GM23248 (cell line): ENCODE data around the gene MACIR. TPM values are rescaled to one million over a fixed set of nuclear protein-coding genes. Genes with fewer than 3 reads are reported as not detected.
"Not testable (repeated sequence)": the region's sequence is repeated elsewhere in the genome, so short reads cannot be mapped to it uniquely, and the experiment has no call there.

Experiments
- DNase-seq: peaks from one replicate; pipeline ENCODE4 v3.0.0-alpha.2; 2015
- H2AFZ ChIP-seq: fragments of 200-600 bp; sonication (generic); 2 replicates; pipeline ENCODE4 v1.6.1; 2016; ENCODE audit warnings: antibody characterized with exemption
- H3F3A ChIP-seq: fragments of 200-600 bp; sonication (generic); 2 replicates; pipeline ENCODE4 v1.6.1; 2016; ENCODE audit warnings: mild to moderate bottlenecking, antibody characterized with exemption, mixed run types; ENCODE audit not compliant: insufficient read depth
- H3K27ac ChIP-seq: fragments of 200-600 bp; sonication (generic); 2 replicates; pipeline ENCODE4 v1.5.1; 2016; ENCODE audit warnings: mild to moderate bottlenecking
- H3K27me3 ChIP-seq: fragments of 200-600 bp; sonication (generic); replicated peaks from 2 replicates; pipeline ENCODE4 v1.6.1; 2016; ENCODE audit warnings: mild to moderate bottlenecking; ENCODE audit not compliant: insufficient read depth
- H3K36me3 ChIP-seq: fragments of 200-600 bp; sonication (generic); 2 replicates; pipeline ENCODE4 v1.6.1; 2016; ENCODE audit warnings: low read depth, mild to moderate bottlenecking
- H3K4me1 ChIP-seq: fragments of 200-600 bp; sonication (generic); 2 replicates; pipeline ENCODE4 v1.6.1; 2016; ENCODE audit warnings: mild to moderate bottlenecking; ENCODE audit not compliant: insufficient read depth
- H3K4me2 ChIP-seq: fragments of 200-600 bp; sonication (generic); one replicate; pipeline ENCODE4 v1.6.1; 2016; ENCODE audit warnings: mild to moderate bottlenecking; ENCODE audit not compliant: unreplicated experiment
- H3K4me3 ChIP-seq: fragments of 200-600 bp; sonication (generic); 2 replicates; pipeline ENCODE4 v1.5.1; 2016; ENCODE audit warnings: mild to moderate bottlenecking
- H3K79me2 ChIP-seq: fragments of 200-600 bp; sonication (generic); 2 replicates; pipeline ENCODE4 v1.6.1; 2016; ENCODE audit warnings: mild to moderate bottlenecking; ENCODE audit not compliant: insufficient read depth
- H3K9ac ChIP-seq: fragments of 200-600 bp; sonication (generic); 2 replicates; pipeline ENCODE4 v1.6.1; 2016; ENCODE audit warnings: mild to moderate bottlenecking
- H3K9me2 ChIP-seq: fragments of 200-600 bp; sonication (generic); 2 replicates; pipeline ENCODE4 v1.6.1; 2016; ENCODE audit warnings: mixed run types, mild to moderate bottlenecking, moderate library complexity; ENCODE audit not compliant: insufficient read depth
- H3K9me3 ChIP-seq: fragments of 200-600 bp; sonication (generic); one replicate; pipeline ENCODE4 v1.6.1; 2017; ENCODE audit warnings: low read depth
- H4K20me1 ChIP-seq: fragments of 200-600 bp; sonication (generic); 2 replicates; pipeline ENCODE4 v1.6.0; 2016; ENCODE audit not compliant: insufficient read depth
- EZH2 ChIP-seq: fragments of 200-600 bp; sonication (generic); IDR thresholded peaks from 2 replicates; pipeline ENCODE4 v1.6.1; 2018; ENCODE audit warnings: antibody characterized with exemption, mild to moderate bottlenecking; ENCODE audit not compliant: insufficient read depth, poor library complexity, severe bottlenecking
- EZH2phosphoT487 ChIP-seq: fragments of 200-600 bp; sonication (generic); IDR thresholded peaks from 2 replicates; pipeline ENCODE4 v1.6.1; 2018; ENCODE audit warnings: antibody characterized with exemption, moderate library complexity, mild to moderate bottlenecking, low read depth; ENCODE audit not compliant: insufficient read depth
- WGBS, 2 experiments: methylation state at CpG; one replicate each; pipeline ENCODE4 v1.1.6; 2015 to 2017; ENCODE audit warnings: low lambda C conversion rate in 2 of 2, low coverage in 1 of 2; ENCODE audit errors: missing lambda C conversion rate in 2 of 2; 5-methylcytosine and 5-hydroxymethylcytosine counted together
- in situ Hi-C: fragments of 300-500 bp; cut with MboI; formaldehyde crosslinking; loops from 2 replicates; pipeline ENCODE4 v1.15.0; 2020
- polyA plus RNA-seq: library from polyadenylated mRNA; unstranded; fragments of >200 nt; fragmentation: Nextera tagmentation; extraction: Ambion mirVana; gene quantifications from 2 replicates; pipeline ENCODE4 v1.2.1, GENCODE V29; 2016
- total RNA-seq: library from RNA; depleted of rRNA; stranded (reverse); fragments of >200 nt; shearing (Covaris generic); gene quantifications from 2 replicates; pipeline ENCODE4 v1.2.3, GENCODE V29; 2014

MACIR gene
- total and polyA plus RNA-seq, 2 experiments from 2014 or later = 35.7 to 36.3 TPM

GRCh38 chr5:103216137-103216536 lies 42.4 kb upstream of the MACIR start:
- DNase-seq = no peak
- Histone ChIP-seq H3K79me2 (no peaks in the 10 kb centered on the region), H3F3A (no peaks in the 10 kb centered on the region), H3K9me3 (no peaks in the 10 kb centered on the region), H4K20me1 (no peaks in the 10 kb centered on the region), H3K4me3 (no peak overlapping the region), H3K4me2 (no peak overlapping the region), H2AFZ (no peak overlapping the region), H3K9ac (no peak overlapping the region), H3K9me2 (no peaks in the 10 kb centered on the region), H3K36me3 (no peaks in the 10 kb centered on the region), H3K27ac (no peak overlapping the region), H3K4me1 (0 out of 2 replicates have a peak, but pooled peaks cover 5% of the 10 kb centered on the region), H3K27me3 (no peaks in the 10 kb centered on the region)
- WGBS, 2 experiments = 25 to 35% methylated on average over 2 of the region's 2 CpGs
- TF ChIP-seq EZH2 (no peak), EZH2phosphoT487 (no peak)
- in situ Hi-C loops = no loop called here

- no peak for DNase-seq
- no peak overlapping the region for H3K9ac ChIP-seq
- H3K27ac ChIP-seq = no peak overlapping the region
- H3K79me2 ChIP-seq = no peaks in the 10 kb centered on the region
- H3K9me3 ChIP-seq = no peaks in the 10 kb centered on the region
- H3K4me3 ChIP-seq = no peak overlapping the region
- no peaks in the 10 kb centered on the region for H3K36me3 ChIP-seq
- H3K9me2 ChIP-seq = no peaks in the 10 kb centered on the region
- no peak overlapping the region for H2AFZ ChIP-seq
- no peak for TF ChIP-seq EZH2phosphoT487
- TF ChIP-seq EZH2 = no peak
- 61 to 71% methylated on average over 2 of the region's 2 CpGs for WGBS, 2 experiments
- H4K20me1 ChIP-seq = no peaks in the 10 kb centered on the region
- H3K27me3 ChIP-seq = no peaks in the 10 kb centered on the region
- 0 out of 2 replicates have a peak, but pooled peaks cover 5% of the 10 kb centered on the region for H3K4me1 ChIP-seq
- in situ Hi-C loops = no loop called here
- H3K4me2 ChIP-seq = no peak overlapping the region
- no peaks in the 10 kb centered on the region for H3F3A ChIP-seq
Measured at GRCh38 chr5:103216697-103217096, 41.9 kb upstream of the MACIR start.

- no peaks in the 10 kb centered on the region for H3K27me3 ChIP-seq
Measured at GRCh38 chr5:103217101-103217500, 41.5 kb upstream of the MACIR start.

GRCh38 chr5:103218164-103218563 lies 40.4 kb upstream of the MACIR start:
- Histone ChIP-seq H2AFZ (no peak overlapping the region), H3K79me2 (no peaks in the 10 kb centered on the region), H3K4me2 (no peak overlapping the region), H3K9me2 (no peaks in the 10 kb centered on the region), H3K27me3 (no peaks in the 10 kb centered on the region), H3K9me3 (no peaks in the 10 kb centered on the region), H4K20me1 (no peaks in the 10 kb centered on the region), H3K4me1 (0 out of 2 replicates have a peak, but pooled peaks cover 5% of the 10 kb centered on the region), H3K9ac (no peak overlapping the region), H3K27ac (no peak overlapping the region), H3K36me3 (no peaks in the 10 kb centered on the region), H3K4me3 (no peak overlapping the region), H3F3A (no peaks in the 10 kb centered on the region)
- no peak for TF ChIP-seq EZH2
- TF ChIP-seq EZH2phosphoT487 = no peak
- peak; percentile 28 for DNase-seq
- WGBS, 2 experiments = 84 to 89% methylated on average over 5 of the region's 5 CpGs
- in situ Hi-C loops = no loop called here

More at GRCh38 chr5:103217101-103217500, 41.5 kb upstream of the MACIR start:
- in situ Hi-C loops = no loop called here
- H3K9me3 ChIP-seq = no peaks in the 10 kb centered on the region
- 0 out of 2 replicates have a peak, but pooled peaks cover 5% of the 10 kb centered on the region for H3K4me1 ChIP-seq
- no peaks in the 10 kb centered on the region for H3K36me3 ChIP-seq
- DNase-seq = no peak
- H3K9ac ChIP-seq = no peak overlapping the region
- H3K9me2 ChIP-seq = no peaks in the 10 kb centered on the region
- H3F3A ChIP-seq = no peaks in the 10 kb centered on the region
- H3K4me3 ChIP-seq = no peak overlapping the region
- no peaks in the 10 kb centered on the region for H4K20me1 ChIP-seq
- no peak overlapping the region for H3K27ac ChIP-seq
- H3K4me2 ChIP-seq = no peak overlapping the region
- TF ChIP-seq EZH2 (no peak), EZH2phosphoT487 (no peak)
- H3K79me2 ChIP-seq = no peaks in the 10 kb centered on the region
- H2AFZ ChIP-seq = no peak overlapping the region

- H3K9ac ChIP-seq, H2AFZ ChIP-seq, H3K79me2 ChIP-seq, in situ Hi-C loops, H3K4me1 ChIP-seq, H3K9me3 ChIP-seq, H3F3A ChIP-seq, H3K9me2 ChIP-seq, DNase-seq, H3K27me3 ChIP-seq, H3K27ac ChIP-seq, H3K36me3 ChIP-seq, H3K4me2 ChIP-seq, H3K4me3 ChIP-seq, H4K20me1 ChIP-seq: not testable (repeated sequence)
- 95 to 96% methylated on average over 2 of the region's 2 CpGs for WGBS, 2 experiments
Measured at GRCh38 chr5:103219074-103219473, 39.5 kb upstream of the MACIR start.
